Measurements from ENCODE around the gene AGMO.

DNA sequence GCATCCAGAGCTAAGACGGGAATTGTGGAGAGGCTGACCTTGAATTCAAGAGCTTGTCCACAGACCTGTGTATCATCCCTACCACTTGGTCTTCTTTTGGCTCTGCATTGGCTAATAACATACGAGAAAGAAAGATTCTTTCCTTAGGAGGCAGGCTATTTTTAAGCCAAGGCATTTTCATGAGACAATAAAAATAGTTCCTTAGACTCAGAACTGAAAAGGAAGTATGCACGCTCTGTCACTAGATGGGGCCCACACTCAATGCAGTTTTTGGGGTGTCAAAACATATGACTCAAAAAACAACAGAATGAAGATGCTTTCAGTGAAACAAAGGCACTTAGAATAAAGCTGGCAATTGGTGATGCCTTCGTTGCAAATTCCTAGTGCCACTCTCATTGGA, 393.3 kb downstream of the AGMO start:
- TF ChIP-seq POLR2A (IDR thresholded peaks at IDR 0.05; ENCODE audit: control extremely low read depth in 1 of 2, low read depth in 2 of 2, low read length in 2 of 2), result no peak
- no peak for TF ChIP-seq TAF1 (IDR thresholded peaks at IDR 0.05; ENCODE audit: low read depth, low read length)
- TF ChIP-seq MAFK (IDR thresholded peaks at IDR 0.05; ENCODE audit: low read depth, low read length), result no peak
- TF ChIP-seq EGR1 (IDR thresholded peaks at IDR 0.05; ENCODE audit: borderline replicate concordance, low read depth, low read length), result no peak
- TF ChIP-seq, protein P1, sequence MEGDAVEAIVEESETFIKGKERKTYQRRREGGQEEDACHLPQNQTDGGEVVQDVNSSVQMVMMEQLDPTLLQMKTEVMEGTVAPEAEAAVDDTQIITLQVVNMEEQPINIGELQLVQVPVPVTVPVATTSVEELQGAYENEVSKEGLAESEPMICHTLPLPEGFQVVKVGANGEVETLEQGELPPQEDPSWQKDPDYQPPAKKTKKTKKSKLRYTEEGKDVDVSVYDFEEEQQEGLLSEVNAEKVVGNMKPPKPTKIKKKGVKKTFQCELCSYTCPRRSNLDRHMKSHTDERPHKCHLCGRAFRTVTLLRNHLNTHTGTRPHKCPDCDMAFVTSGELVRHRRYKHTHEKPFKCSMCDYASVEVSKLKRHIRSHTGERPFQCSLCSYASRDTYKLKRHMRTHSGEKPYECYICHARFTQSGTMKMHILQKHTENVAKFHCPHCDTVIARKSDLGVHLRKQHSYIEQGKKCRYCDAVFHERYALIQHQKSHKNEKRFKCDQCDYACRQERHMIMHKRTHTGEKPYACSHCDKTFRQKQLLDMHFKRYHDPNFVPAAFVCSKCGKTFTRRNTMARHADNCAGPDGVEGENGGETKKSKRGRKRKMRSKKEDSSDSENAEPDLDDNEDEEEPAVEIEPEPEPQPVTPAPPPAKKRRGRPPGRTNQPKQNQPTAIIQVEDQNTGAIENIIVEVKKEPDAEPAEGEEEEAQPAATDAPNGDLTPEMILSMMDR (IDR thresholded peaks at IDR 0.05; ENCODE audit: control extremely low read depth in 1 of 3, insufficient read depth in 1 of 3, low read depth in 1 of 3, low read length in 3 of 3), result no peak
- no peak for TF ChIP-seq EP300 (IDR thresholded peaks at IDR 0.05; ENCODE audit: borderline replicate concordance in 1 of 2, low read depth in 2 of 2, low read length in 2 of 2)
- TF ChIP-seq RBBP5 (IDR thresholded peaks at IDR 0.05; ENCODE audit: borderline replicate concordance, low read depth, low read length), result no peak
- TF ChIP-seq, protein P2, sequence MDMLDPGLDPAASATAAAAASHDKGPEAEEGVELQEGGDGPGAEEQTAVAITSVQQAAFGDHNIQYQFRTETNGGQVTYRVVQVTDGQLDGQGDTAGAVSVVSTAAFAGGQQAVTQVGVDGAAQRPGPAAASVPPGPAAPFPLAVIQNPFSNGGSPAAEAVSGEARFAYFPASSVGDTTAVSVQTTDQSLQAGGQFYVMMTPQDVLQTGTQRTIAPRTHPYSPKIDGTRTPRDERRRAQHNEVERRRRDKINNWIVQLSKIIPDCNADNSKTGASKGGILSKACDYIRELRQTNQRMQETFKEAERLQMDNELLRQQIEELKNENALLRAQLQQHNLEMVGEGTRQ (IDR thresholded peaks at IDR 0.05; ENCODE audit: low read length), result no peak
- no peak for TF ChIP-seq ZNF274 (IDR thresholded peaks at IDR 0.05; ENCODE audit: borderline replicate concordance, extremely low read depth, low read length)
- no peak for TF ChIP-seq KDM5A (IDR thresholded peaks at IDR 0.05; ENCODE audit: low read length)
- no peak for TF ChIP-seq SRF (IDR thresholded peaks at IDR 0.05; ENCODE audit: low read depth, low read length)
- no peak for TF ChIP-seq SUZ12 (IDR thresholded peaks at IDR 0.05; ENCODE audit: low read length)
